Astrocyte of the spinal cord (primary cell): ENCODE measurements around the gene KCTD3.

Experiments
- DNase-seq: peaks from one replicate; pipeline ENCODE4 v3.0.0; 2011; ENCODE audit warnings: low read depth, low spot score
- H3K4me3 ChIP-seq: 2 replicates; pipeline ENCODE4 v1.5.1; 2011; ENCODE audit warnings: low read depth, mild to moderate bottlenecking, low read length, moderate library complexity
- in situ Hi-C: cut with HindIII; loops from 2 replicates; pipeline ENCODE4 v1.10.0; 2017; ENCODE audit warnings: low sequenced_read_pairs
- TF ChIP-seq, protein P1 (sequence below): IDR thresholded peaks from 2 replicates; pipeline ENCODE4 v1.5.1; 2012; ENCODE audit warnings: low read depth, mild to moderate bottlenecking, low read length, inconsistent platforms

KCTD3 gene

DNA sequence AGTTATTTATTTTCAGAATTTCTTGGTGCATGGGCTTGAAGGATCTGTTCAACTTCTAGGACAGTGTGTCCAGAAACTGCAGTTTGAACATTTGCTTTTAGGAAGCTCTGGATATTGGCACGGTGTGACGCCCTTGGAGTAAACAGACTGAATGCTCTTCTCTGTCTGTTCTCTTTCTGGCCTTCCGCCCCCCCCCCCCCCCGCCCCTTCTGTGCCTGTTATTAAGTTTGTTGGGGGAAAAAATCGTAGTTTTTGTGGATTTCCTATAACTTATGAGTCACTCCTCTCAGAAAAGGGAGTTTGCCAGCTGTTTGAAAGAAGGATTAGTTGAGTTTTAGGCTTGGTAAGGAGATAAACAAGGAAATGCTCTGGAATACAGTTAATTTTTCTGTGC is 1.2 kb downstream of the KCTD3 start:
- DNase-seq: peak; percentile 74
- TF ChIP-seq, protein P1, sequence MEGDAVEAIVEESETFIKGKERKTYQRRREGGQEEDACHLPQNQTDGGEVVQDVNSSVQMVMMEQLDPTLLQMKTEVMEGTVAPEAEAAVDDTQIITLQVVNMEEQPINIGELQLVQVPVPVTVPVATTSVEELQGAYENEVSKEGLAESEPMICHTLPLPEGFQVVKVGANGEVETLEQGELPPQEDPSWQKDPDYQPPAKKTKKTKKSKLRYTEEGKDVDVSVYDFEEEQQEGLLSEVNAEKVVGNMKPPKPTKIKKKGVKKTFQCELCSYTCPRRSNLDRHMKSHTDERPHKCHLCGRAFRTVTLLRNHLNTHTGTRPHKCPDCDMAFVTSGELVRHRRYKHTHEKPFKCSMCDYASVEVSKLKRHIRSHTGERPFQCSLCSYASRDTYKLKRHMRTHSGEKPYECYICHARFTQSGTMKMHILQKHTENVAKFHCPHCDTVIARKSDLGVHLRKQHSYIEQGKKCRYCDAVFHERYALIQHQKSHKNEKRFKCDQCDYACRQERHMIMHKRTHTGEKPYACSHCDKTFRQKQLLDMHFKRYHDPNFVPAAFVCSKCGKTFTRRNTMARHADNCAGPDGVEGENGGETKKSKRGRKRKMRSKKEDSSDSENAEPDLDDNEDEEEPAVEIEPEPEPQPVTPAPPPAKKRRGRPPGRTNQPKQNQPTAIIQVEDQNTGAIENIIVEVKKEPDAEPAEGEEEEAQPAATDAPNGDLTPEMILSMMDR: no peak
- in situ Hi-C loops: no loop called here
- H3K4me3 ChIP-seq: peak overlapping the region; percentile 63

GRCh38 chr1:215569986-215570824 is 3.1 kb downstream of the KCTD3 start:
- TF ChIP-seq, protein P1: no peak
- no peak overlapping the region for H3K4me3 ChIP-seq
- DNase-seq: no peak
- in situ Hi-C loops: no loop called here

- DNase-seq: no peak
- H3K4me3 ChIP-seq: no peak overlapping the region
- TF ChIP-seq, protein P1: no peak
- in situ Hi-C loops: no loop called here
Measured at GRCh38 chr1:215581896-215582295, 14.8 kb downstream of the KCTD3 start.

DNA sequence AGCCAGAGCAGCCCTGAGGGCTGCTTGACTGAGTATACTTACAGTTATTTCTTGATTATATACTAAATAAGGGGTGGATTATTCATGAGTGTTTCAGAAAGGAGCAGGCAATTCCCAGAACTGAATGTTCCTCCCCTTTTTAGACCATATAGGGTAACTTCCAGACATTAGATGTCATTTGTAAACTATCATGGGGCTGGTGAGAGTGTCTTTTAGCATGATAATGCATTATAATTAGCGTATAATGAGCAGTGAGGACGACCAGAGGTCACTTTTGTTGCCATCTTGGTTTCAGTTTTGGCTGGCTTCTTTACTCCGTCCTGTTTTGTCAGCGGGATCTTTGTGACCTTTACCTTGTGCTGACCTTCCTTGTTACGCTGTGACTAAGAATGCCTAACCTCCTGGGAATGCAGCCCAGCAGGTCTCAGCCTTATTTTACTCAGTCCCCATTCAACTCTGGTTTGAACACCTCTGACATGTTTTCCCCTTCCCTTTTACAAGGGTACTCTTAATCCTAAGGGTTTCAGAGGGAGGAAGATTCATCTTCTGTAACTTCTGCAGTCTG is 16.2 kb downstream of the KCTD3 start:
- no peak overlapping the region for H3K4me3 ChIP-seq
- TF ChIP-seq, protein P1: no peak
- DNase-seq: peak; percentile 23
- in situ Hi-C loops: no loop called here

DNA sequence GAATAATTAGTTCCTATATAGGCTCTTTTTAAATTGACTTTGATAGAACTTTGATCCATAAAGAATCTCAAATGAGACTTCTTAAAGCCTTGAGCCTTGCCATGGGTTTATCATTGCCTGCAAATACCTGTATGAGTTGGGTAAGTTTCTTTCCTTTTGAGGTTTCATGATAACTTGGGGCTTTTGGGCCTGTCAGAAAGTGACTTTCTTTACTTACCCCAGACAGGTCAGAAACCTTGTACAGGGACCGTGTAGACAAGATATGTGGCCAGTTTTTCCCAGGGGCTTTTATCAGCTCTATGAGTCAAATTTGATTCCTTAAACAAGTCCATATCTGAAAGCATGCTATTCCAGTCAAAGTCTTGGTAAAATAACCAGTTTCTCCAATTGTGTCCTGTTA is 17.3 kb downstream of the KCTD3 start:
- no peak for DNase-seq
- no peak overlapping the region for H3K4me3 ChIP-seq
- in situ Hi-C loops: no loop called here
- TF ChIP-seq, protein P1: no peak

GRCh38 chr1:215589650-215590435 is 22.7 kb downstream of the KCTD3 start:
- no peak overlapping the region for H3K4me3 ChIP-seq
- TF ChIP-seq, protein P1: no peak
- no peak for DNase-seq
- in situ Hi-C loops: no loop called here
